Prostate gland (tissue), 2 donors: Measurements from ENCODE around the gene BCAP31. TPM values are rescaled to one million over a fixed set of nuclear protein-coding genes. Genes with fewer than 3 reads are reported as not detected.
"Not testable (repeated sequence)": the region's sequence is repeated elsewhere in the genome, so short reads cannot be mapped to it uniquely, and the experiment has no call there.

Experiments
- DNase-seq: peaks from one replicate; pipeline ENCODE4 v3.0.0-alpha.2; 2019; ENCODE audit warnings: low spot score
- H3K27ac ChIP-seq, 2 donors: fragments of 200-600 bp; sonication (generic); 2 replicates each; pipeline ENCODE4 v1.5.1; 2017 to 2019
- H3K27me3 ChIP-seq: fragments of 200-600 bp; sonication (generic); replicated peaks from 2 replicates; pipeline ENCODE4 v1.5.1; 2019; ENCODE audit not compliant: insufficient read depth
- H3K36me3 ChIP-seq, 2 donors: fragments of 200-600 bp; sonication (generic); 1 replicate in 1 of 2; 2 replicates in 1 of 2; pipeline versions ENCODE4 v1.5.1 to v1.8.1; 2017 to 2019
- H3K4me1 ChIP-seq: fragments of 200-600 bp; sonication (generic); replicated peaks from 2 replicates; pipeline ENCODE4 v1.5.1; 2019
- H3K4me3 ChIP-seq, 2 donors: fragments of 200-600 bp; sonication (generic); 2 replicates each; pipeline ENCODE4 v1.5.1; 2017 to 2019
- H3K9me3 ChIP-seq: fragments of 200-600 bp; sonication (generic); 2 replicates; pipeline ENCODE4 v1.5.1; 2017
- POLR2A ChIP-seq: fragments of 450-650 bp; IDR thresholded peaks from one replicate; pipeline ENCODE4 v1.6.1; 2016; ENCODE audit warnings: antibody characterized with exemption, mild to moderate bottlenecking
- POLR2AphosphoS5 ChIP-seq: sonication (generic); formaldehyde crosslinking; IDR thresholded peaks from one replicate; pipeline ENCODE4 v1.6.1; 2017; ENCODE audit warnings: antibody characterized with exemption
- WGBS: methylation state at CpG from one replicate; pipeline ENCODE4 v1.1.5; 2018; 5-methylcytosine and 5-hydroxymethylcytosine counted together
- intact Hi-C: fragments of 100-400 bp; cut with DNase I; formaldehyde crosslinking; loops from one replicate; pipeline ENCODE4 v1.14.2; 2022
- total RNA-seq, 2 donors: library from RNA; depleted of rRNA; stranded (reverse); fragments of >200 nt; gene quantifications; one replicate each; pipeline ENCODE4 v1.1.0, GENCODE V29; 2016
- TF ChIP-seq, protein P1 (sequence below), 4 experiments: fragments of 200-600 bp in 2 of 4; fragments of 450-650 bp in 2 of 4; sonication (generic) in 2 of 4; IDR thresholded peaks; 1 replicate in 3 of 4; 2 replicates in 1 of 4; pipeline ENCODE4 v1.5.1; 2016 to 2019; ENCODE audit warnings: antibody characterized with exemption in 4 of 4, mild to moderate bottlenecking in 2 of 4, moderate library complexity in 2 of 4

Gene BCAP31
- total RNA-seq, 2 donors from 2014 or later, result 144 to 244 TPM

DNA sequence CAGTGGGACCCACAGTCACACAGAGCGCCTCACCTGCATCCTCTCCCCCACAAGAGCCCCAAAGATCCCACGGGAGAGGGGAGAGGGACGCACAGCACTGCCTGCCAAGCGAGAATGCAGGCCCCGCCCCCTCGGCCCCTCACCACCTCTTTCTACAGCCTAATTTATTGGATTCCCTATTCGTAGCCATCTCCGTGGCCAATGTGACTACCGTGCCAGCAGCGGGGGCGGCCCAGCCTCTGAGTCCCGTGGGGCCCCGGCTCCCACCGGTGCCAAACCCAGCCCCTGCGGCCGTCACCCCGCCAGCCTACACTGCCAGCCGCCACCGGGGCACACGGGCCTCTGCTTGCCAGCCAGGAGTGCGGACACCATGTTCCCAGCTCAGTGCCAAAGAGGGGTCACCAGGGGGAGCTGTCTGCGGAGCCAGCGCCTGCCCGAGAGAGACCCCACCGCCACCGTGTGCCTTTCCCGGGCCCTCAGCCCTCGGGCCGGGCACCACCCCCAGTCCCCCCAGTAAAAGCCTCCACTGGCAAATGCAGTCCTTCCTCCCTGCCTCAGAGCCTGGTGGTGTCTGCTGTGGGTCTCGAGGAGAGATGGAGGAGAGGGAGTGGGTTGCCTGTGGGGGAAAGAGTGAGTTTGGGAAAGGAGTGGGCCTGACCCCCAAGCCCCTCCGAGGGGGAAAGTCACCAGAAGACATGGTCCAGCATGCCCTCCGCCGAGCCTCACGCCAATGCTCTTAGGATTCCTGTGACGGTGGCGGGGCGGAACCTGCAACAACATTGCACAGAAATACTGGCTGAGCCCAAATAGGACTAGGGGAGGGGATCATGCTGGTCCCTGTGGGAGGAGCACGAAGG is 20.3 kb upstream of the BCAP31 start:
- Histone ChIP-seq H3K36me3 (no peaks in the 10 kb centered on the region), H3K4me3 (no peak overlapping the region), H3K9me3 (no peaks in the 10 kb centered on the region), H3K4me1 (no peaks in the 10 kb centered on the region), H3K27me3 (no peaks in the 10 kb centered on the region), H3K27ac (peak overlapping the region in 1 of 2 donors; percentile 56)
- intact Hi-C loops, result no loop called here
- DNase-seq, result no peak
- whole genome bisulfite sequencing, result 8% methylated on average over 30 of the region's 38 CpGs
- TF ChIP-seq POLR2AphosphoS5 (no peak), POLR2A (no peak)
- TF ChIP-seq, protein P1, sequence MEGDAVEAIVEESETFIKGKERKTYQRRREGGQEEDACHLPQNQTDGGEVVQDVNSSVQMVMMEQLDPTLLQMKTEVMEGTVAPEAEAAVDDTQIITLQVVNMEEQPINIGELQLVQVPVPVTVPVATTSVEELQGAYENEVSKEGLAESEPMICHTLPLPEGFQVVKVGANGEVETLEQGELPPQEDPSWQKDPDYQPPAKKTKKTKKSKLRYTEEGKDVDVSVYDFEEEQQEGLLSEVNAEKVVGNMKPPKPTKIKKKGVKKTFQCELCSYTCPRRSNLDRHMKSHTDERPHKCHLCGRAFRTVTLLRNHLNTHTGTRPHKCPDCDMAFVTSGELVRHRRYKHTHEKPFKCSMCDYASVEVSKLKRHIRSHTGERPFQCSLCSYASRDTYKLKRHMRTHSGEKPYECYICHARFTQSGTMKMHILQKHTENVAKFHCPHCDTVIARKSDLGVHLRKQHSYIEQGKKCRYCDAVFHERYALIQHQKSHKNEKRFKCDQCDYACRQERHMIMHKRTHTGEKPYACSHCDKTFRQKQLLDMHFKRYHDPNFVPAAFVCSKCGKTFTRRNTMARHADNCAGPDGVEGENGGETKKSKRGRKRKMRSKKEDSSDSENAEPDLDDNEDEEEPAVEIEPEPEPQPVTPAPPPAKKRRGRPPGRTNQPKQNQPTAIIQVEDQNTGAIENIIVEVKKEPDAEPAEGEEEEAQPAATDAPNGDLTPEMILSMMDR (IDR thresholded peaks at IDR 0.05), result no peak

DNA sequence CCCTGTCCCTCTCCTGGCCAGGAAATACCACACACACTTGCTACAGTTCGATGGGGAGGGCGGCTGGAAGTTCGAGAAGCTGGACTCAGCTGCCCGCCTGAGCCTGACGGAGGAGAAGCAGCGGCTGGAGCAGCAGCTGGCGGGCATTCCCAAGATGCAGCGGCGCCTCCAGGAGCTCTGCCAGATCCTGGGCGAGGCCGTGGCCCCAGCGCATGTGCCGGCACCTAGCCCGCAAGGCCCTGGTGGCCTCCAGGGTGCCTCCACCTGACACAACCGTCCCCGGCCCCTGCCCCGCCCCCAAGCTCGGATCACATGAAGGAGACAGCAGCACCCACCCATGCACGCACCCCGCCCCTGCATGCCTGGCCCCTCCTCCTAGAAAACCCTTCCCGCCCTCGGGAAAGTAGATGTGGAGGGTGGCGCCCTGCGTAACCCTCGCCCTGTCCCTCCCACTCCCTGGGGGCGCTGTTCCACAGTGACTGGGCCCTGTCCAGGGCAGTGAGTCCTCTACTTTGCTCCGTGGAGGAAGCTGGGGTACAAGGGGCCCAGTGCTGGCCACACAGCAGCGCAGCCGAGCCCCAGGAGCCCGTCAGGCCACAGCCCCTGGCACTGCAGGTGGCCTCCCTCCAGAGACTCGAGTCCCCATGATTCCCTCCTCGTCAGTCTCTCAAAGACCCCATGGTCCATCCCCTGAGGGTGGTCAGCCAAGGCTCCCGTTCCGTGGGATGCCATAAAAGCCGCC is 19.5 kb upstream of the BCAP31 start:
- intact Hi-C loops, result not testable (repeated sequence)
- WGBS, result 44% methylated on average over 6 of the region's 35 CpGs
- DNase-seq, result peak; percentile 49

DNA sequence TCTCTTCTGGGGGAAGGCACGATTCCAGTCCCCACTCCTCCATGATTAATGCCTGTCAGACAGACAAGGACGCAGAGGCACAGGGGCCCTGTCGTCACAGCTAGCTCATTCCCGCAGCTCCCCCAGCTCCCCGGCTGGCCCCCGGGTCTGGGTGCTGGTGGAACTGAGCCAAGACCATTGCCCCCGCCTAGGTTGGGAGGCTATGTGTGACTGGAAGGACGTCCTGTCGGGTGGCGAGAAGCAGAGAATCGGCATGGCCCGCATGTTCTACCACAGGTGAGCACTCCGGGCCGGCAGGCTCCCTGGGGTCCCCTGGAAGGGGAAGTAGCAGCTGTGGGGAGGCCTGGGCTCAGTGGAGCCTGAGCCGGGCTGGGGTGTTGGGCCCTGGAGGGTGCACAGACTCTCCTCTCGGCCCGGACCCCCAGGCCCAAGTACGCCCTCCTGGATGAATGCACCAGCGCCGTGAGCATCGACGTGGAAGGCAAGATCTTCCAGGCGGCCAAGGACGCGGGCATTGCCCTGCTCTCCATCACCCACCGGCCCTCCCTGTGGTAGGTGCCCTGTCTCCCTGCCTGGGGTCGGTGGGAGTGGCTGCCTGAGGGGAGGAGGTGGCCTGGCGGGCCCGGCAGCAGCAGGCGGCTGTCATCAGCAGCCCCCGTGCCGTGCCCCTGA is 18.7 kb upstream of the BCAP31 start:
- 47% methylated on average over 5 of the region's 32 CpGs for WGBS
- DNase-seq, H3K36me3 ChIP-seq, H3K4me3 ChIP-seq, H3K4me1 ChIP-seq, H3K27me3 ChIP-seq, intact Hi-C loops, H3K9me3 ChIP-seq: not testable (repeated sequence)
- H3K27ac ChIP-seq, result peak overlapping the region in 1 of 2 donors; percentile 16

More for the DNA sequence above, 19.5 kb upstream of the BCAP31 start:
- H3K4me3 ChIP-seq, H3K27me3 ChIP-seq, H3K4me1 ChIP-seq, H3K36me3 ChIP-seq, H3K9me3 ChIP-seq: not testable (repeated sequence)
- peak overlapping the region in 1 of 2 donors; percentile 56 for H3K27ac ChIP-seq

DNA sequence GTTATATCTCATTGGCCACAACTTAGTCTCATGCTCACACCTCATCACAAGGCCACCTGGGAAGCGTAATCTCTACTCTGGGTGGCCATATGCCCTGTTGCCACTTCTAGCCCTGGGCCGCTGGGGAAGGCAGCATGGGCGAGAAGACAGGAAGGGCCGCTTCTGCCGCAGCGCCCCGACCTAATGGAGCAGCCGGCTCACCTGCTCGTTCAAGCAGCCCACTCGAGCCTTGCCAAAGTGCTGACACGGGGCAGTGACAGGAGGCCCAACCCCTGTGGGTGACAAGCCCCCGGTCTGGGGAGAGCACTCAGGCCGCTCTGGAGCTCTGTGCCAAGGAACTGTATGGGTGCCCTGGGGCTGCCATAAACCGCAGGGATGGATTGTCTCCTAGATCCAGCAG is 17.9 kb upstream of the BCAP31 start:
- DNase-seq, H3K36me3 ChIP-seq, intact Hi-C loops, H3K27me3 ChIP-seq, H3K27ac ChIP-seq, H3K4me3 ChIP-seq, H3K9me3 ChIP-seq, H3K4me1 ChIP-seq: not testable (repeated sequence)
- WGBS, result 90% methylated on average over 13 of the region's 14 CpGs

DNA sequence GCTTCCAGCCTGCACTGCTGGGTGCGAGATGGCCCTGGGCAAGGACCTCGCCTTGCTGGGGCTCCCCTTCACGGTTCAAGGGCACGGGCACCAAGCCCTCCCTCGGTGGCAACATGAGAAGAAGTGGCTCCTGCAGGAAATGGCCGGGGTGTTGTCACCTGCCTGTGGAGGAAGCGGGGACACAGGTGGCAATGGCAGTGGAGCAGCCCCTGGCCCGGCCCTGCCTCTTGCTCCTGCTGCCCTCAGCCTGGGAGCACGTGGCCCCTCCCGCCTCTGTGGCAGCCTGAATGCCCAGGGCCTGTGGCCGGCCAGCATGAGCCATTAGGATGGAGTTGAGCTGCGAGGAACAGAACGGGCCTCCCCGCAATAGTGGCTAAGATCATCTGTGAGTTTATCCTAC is 17.3 kb upstream of the BCAP31 start:
- Histone ChIP-seq H3K27me3 (no peaks in the 10 kb centered on the region), H3K27ac (no peak overlapping the region), H3K36me3 (no peaks in the 10 kb centered on the region), H3K9me3 (no peaks in the 10 kb centered on the region), H3K4me3 (no peak overlapping the region), H3K4me1 (no peaks in the 10 kb centered on the region)
- 91% methylated on average over 5 of the region's 14 CpGs for WGBS
- no peak for DNase-seq
- TF ChIP-seq POLR2A, result no peak
- TF ChIP-seq, protein P1 (IDR thresholded peaks at IDR 0.05), result no peak
- TF ChIP-seq POLR2AphosphoS5, result no peak
- intact Hi-C loops, result no loop called here

DNA sequence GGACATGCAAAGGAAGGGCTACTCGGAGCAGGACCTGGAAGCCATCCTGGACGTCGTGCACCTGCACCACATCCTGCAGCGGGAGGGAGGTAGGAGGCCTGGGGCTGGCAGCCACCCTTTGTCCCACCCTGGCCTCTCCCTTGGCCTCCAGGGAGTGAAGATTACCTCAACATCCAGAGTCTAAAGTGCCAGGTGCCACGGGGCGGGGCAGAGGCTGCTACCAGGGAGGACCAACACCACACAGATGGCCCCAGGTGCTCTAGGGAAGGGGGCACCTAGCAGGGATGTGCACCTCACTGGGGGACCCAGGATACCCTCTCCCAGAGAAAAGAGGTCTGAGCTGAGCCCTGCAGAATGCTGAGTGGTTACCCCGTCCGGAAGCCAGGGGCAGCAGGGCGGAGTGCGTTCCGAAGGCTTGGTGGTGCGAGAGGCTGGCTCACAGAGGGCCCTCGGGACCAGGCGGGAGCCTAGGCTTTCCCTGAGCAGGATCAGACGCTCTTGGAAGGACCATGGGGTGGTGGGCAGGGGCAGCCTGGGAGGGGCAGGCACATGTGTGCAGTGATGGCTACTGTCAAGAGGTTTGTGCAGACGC is 16.5 kb upstream of the BCAP31 start:
- H3K4me1 ChIP-seq, result no peaks in the 10 kb centered on the region
- TF ChIP-seq POLR2A (no peak), POLR2AphosphoS5 (no peak)
- TF ChIP-seq, protein P1 (IDR thresholded peaks at IDR 0.05), result no peak
- 93% methylated on average over 11 of the region's 16 CpGs for WGBS
- intact Hi-C loops, result no loop called here
- no peak overlapping the region for H3K27ac ChIP-seq
- H3K27me3 ChIP-seq, result no peaks in the 10 kb centered on the region
- DNase-seq, result no peak
- no peak overlapping the region for H3K4me3 ChIP-seq
- no peaks in the 10 kb centered on the region for H3K36me3 ChIP-seq
- H3K9me3 ChIP-seq, result no peaks in the 10 kb centered on the region
